Ishikawa (cell line): ENCODE results near the gene QSER1.

ENCODE experiments used
- CEBPB ChIP-seq: IDR thresholded peaks from 2 replicates; pipeline ENCODE4 v1.6.1; 2012
- CREB1 ChIP-seq: IDR thresholded peaks from 2 replicates; pipeline ENCODE4 v1.6.1; 2012; ENCODE audit warnings: low read depth
- EGR1 ChIP-seq: IDR thresholded peaks from 2 replicates; pipeline ENCODE4 v1.6.1; 2012
- EP300 ChIP-seq: IDR thresholded peaks from 2 replicates; pipeline ENCODE4 v1.6.1; 2012; ENCODE audit warnings: borderline replicate concordance
- FOXM1 ChIP-seq: IDR thresholded peaks from 2 replicates; pipeline ENCODE4 v1.6.1; 2012; ENCODE audit warnings: low read depth, borderline replicate concordance
- NFIC ChIP-seq: IDR thresholded peaks from 2 replicates; pipeline ENCODE4 v1.6.1; 2012
- RAD21 ChIP-seq: IDR thresholded peaks from 2 replicates; pipeline ENCODE4 v1.6.1; 2012; ENCODE audit warnings: low read depth
- TAF1 ChIP-seq: IDR thresholded peaks from 2 replicates; pipeline ENCODE4 v1.6.1; 2012; ENCODE audit warnings: low read depth, mild to moderate bottlenecking
- TCF12 ChIP-seq: IDR thresholded peaks from 2 replicates; pipeline ENCODE4 v1.6.1; 2012; ENCODE audit warnings: low read depth
- USF1 ChIP-seq: IDR thresholded peaks from 2 replicates; pipeline ENCODE4 v1.6.1; 2012
- YY1 ChIP-seq: IDR thresholded peaks from 2 replicates; pipeline ENCODE4 v1.6.1; 2012; ENCODE audit warnings: low read depth
- ZBTB7A ChIP-seq: IDR thresholded peaks from 2 replicates; pipeline ENCODE4 v1.6.1; 2012; ENCODE audit warnings: low read depth
- TF ChIP-seq, protein P1 (sequence below): IDR thresholded peaks from 2 replicates; pipeline ENCODE4 v1.6.1; 2012
- TF ChIP-seq, protein P2 (sequence below): IDR thresholded peaks from 2 replicates; pipeline ENCODE4 v1.6.1; 2012; ENCODE audit warnings: low read depth, mild to moderate bottlenecking

- TF ChIP-seq NFIC = no peak
- TF ChIP-seq EP300 = no peak
- no peak for TF ChIP-seq ZBTB7A
- TF ChIP-seq CEBPB = no peak
- no peak for TF ChIP-seq CREB1
- no peak for TF ChIP-seq FOXM1
- TF ChIP-seq, protein P1, sequence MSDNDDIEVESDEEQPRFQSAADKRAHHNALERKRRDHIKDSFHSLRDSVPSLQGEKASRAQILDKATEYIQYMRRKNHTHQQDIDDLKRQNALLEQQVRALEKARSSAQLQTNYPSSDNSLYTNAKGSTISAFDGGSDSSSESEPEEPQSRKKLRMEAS = no peak
- TF ChIP-seq TCF12 = no peak
- TF ChIP-seq YY1 = no peak
- TF ChIP-seq TAF1 = no peak
- TF ChIP-seq RAD21 = no peak
- TF ChIP-seq USF1 = no peak
- TF ChIP-seq, protein P2, sequence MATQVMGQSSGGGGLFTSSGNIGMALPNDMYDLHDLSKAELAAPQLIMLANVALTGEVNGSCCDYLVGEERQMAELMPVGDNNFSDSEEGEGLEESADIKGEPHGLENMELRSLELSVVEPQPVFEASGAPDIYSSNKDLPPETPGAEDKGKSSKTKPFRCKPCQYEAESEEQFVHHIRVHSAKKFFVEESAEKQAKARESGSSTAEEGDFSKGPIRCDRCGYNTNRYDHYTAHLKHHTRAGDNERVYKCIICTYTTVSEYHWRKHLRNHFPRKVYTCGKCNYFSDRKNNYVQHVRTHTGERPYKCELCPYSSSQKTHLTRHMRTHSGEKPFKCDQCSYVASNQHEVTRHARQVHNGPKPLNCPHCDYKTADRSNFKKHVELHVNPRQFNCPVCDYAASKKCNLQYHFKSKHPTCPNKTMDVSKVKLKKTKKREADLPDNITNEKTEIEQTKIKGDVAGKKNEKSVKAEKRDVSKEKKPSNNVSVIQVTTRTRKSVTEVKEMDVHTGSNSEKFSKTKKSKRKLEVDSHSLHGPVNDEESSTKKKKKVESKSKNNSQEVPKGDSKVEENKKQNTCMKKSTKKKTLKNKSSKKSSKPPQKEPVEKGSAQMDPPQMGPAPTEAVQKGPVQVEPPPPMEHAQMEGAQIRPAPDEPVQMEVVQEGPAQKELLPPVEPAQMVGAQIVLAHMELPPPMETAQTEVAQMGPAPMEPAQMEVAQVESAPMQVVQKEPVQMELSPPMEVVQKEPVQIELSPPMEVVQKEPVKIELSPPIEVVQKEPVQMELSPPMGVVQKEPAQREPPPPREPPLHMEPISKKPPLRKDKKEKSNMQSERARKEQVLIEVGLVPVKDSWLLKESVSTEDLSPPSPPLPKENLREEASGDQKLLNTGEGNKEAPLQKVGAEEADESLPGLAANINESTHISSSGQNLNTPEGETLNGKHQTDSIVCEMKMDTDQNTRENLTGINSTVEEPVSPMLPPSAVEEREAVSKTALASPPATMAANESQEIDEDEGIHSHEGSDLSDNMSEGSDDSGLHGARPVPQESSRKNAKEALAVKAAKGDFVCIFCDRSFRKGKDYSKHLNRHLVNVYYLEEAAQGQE = no peak
- no peak for TF ChIP-seq EGR1
Observed at GRCh38 chr11:33017965-33018364, 125.4 kb downstream of the QSER1 start.
